Trophoblast cell (in vitro differentiated cells and primary cell): ENCODE data around the gene TCF25.
A peak's percentile ranks its signal among the peaks of the same experiment; 100 is the strongest.

ENCODE experiments used
- DNase-seq, 2 donors: peaks; one replicate each; pipeline ENCODE4 v3.0.0-alpha.2; 2016
- H2AFZ ChIP-seq: 2 replicates; pipeline ENCODE4 v1.6.1; 2013; ENCODE audit warnings: low read length, moderate library complexity, mild to moderate bottlenecking; ENCODE audit not compliant: insufficient read depth, poor library complexity
- H2AK5ac ChIP-seq: 2 replicates; pipeline ENCODE4 v1.6.1; 2013; ENCODE audit warnings: mild to moderate bottlenecking, low read length
- H2BK120ac ChIP-seq: 2 replicates; pipeline ENCODE4 v1.6.1; 2013; ENCODE audit warnings: low read length, mild to moderate bottlenecking, moderate library complexity; ENCODE audit not compliant: insufficient read depth, poor library complexity
- H2BK12ac ChIP-seq: 2 replicates; pipeline ENCODE4 v1.6.1; 2013; ENCODE audit warnings: mild to moderate bottlenecking, low read length, moderate library complexity
- H2BK5ac ChIP-seq: 2 replicates; pipeline ENCODE4 v1.6.1; 2013; ENCODE audit warnings: low read length, low read depth, moderate library complexity, mild to moderate bottlenecking; ENCODE audit not compliant: poor library complexity
- H3K14ac ChIP-seq: 2 replicates; pipeline ENCODE4 v1.6.1; 2013; ENCODE audit warnings: mild to moderate bottlenecking, low read length
- H3K18ac ChIP-seq: 2 replicates; pipeline ENCODE4 v1.6.1; 2013; ENCODE audit warnings: mild to moderate bottlenecking, low read length
- H3K23ac ChIP-seq: 2 replicates; pipeline ENCODE4 v1.6.1; 2013; ENCODE audit warnings: low read length
- H3K27ac ChIP-seq: 2 replicates; pipeline ENCODE4 v1.5.1; 2013; ENCODE audit warnings: low read depth, mild to moderate bottlenecking, inconsistent platforms, low read length, moderate library complexity
- H3K27me3 ChIP-seq: 2 replicates; pipeline ENCODE4 v1.6.1; 2013; ENCODE audit warnings: inconsistent platforms, mild to moderate bottlenecking, low read length, moderate library complexity; ENCODE audit not compliant: insufficient read depth
- H3K36me3 ChIP-seq, 2 experiments: 1 replicate in 1 of 2; 2 replicates in 1 of 2; pipeline ENCODE4 v1.6.1; 2013; ENCODE audit warnings: low read length in 2 of 2, mild to moderate bottlenecking in 2 of 2, moderate library complexity in 1 of 2; ENCODE audit not compliant: insufficient read depth in 2 of 2, control insufficient read depth in 1 of 2
- H3K4ac ChIP-seq: 2 replicates; pipeline ENCODE4 v1.6.1; 2013; ENCODE audit warnings: low read depth, mild to moderate bottlenecking, low read length, moderate library complexity
- H3K4me1 ChIP-seq, 2 experiments: 1 replicate in 1 of 2; 2 replicates in 1 of 2; pipeline ENCODE4 v1.6.1; 2013; ENCODE audit warnings: low read length in 2 of 2, mild to moderate bottlenecking in 2 of 2, moderate library complexity in 1 of 2; ENCODE audit not compliant: insufficient read depth in 2 of 2, control insufficient read depth in 1 of 2
- H3K4me2 ChIP-seq: 2 replicates; pipeline ENCODE4 v1.6.1; 2013; ENCODE audit warnings: inconsistent platforms, mild to moderate bottlenecking, low read length, moderate library complexity
- H3K4me3 ChIP-seq: 2 replicates; pipeline ENCODE4 v1.5.1; 2013; ENCODE audit warnings: mild to moderate bottlenecking, low read depth, low read length, inconsistent platforms
- H3K79me1 ChIP-seq: one replicate; pipeline ENCODE4 v1.6.1; 2013; ENCODE audit warnings: low read length
- H3K79me2 ChIP-seq: 2 replicates; pipeline ENCODE4 v1.6.1; 2013; ENCODE audit warnings: low read length, mild to moderate bottlenecking; ENCODE audit not compliant: control insufficient read depth, insufficient read depth, poor library complexity
- H3K9ac ChIP-seq: 2 replicates; pipeline ENCODE4 v1.6.1; 2013; ENCODE audit warnings: mild to moderate bottlenecking, low read length
- H3K9me3 ChIP-seq: 2 replicates; pipeline ENCODE4 v1.6.1; 2013; ENCODE audit warnings: low read depth, mild to moderate bottlenecking, control low read depth, inconsistent platforms, low read length; ENCODE audit not compliant: insufficient read depth
- H4K12ac ChIP-seq: 2 replicates; pipeline ENCODE4 v1.6.1; 2013; ENCODE audit warnings: low read depth, mild to moderate bottlenecking, low read length, moderate library complexity
- H4K8ac ChIP-seq: 2 replicates; pipeline ENCODE4 v1.6.1; 2013; ENCODE audit warnings: low read depth, mild to moderate bottlenecking, low read length, moderate library complexity
- H4K91ac ChIP-seq: one replicate; pipeline ENCODE4 v1.6.1; 2013; ENCODE audit warnings: low read depth, mild to moderate bottlenecking, low read length, moderate library complexity
- WGBS: extraction: QIAGEN DNeasy Blood & Tissue Kit; methylation state at CpG from one replicate; pipeline ENCODE4 v1.1.7; 2013; ENCODE audit warnings: missing lambda C conversion rate; ENCODE audit not compliant: insufficient read length, insufficient coverage; ENCODE audit errors: extremely low coverage; 5-methylcytosine and 5-hydroxymethylcytosine counted together

TCF25 gene

GRCh38 chr16:89828199-89828869 is 45.1 kb upstream of the TCF25 start, which contains the start of gene SPIRE2:
Gene SPIRE2, plus strand, starts transcription at chr16:89828475. Its CDS starts 76 bp downstream, at chr16:89828551.
- no CpG with 5 or more reads among the region's 98 CpGs for WGBS

GRCh38 chr16:89828870-89829629 is 44.3 kb upstream of the TCF25 start:
- H3K4ac ChIP-seq, result peak overlapping the region; percentile 50
- H2AK5ac ChIP-seq, result no peak overlapping the region
- H3K79me1 ChIP-seq, result peaks cover 6% of the 10 kb centered on the region
- H3K79me2 ChIP-seq, result peaks cover 5% of the 10 kb centered on the region
- no peaks in the 10 kb centered on the region for H3K27me3 ChIP-seq
- peak overlapping the region; percentile 89 for H3K4me2 ChIP-seq
- no peak overlapping the region for H4K8ac ChIP-seq
- peak overlapping the region; percentile 60 for H3K27ac ChIP-seq
- no peak overlapping the region for H3K23ac ChIP-seq
- H4K91ac ChIP-seq, result peak overlapping the region; percentile 81
- H3K4me3 ChIP-seq, result peak overlapping the region; percentile 74
- peak overlapping the region; percentile 51 for H3K9ac ChIP-seq
- peak overlapping the region; percentile 11 for H4K12ac ChIP-seq
- H2AFZ ChIP-seq, result peak overlapping the region; percentile 15
- peak overlapping the region; percentile 7 for H3K18ac ChIP-seq
- no peak overlapping the region for H2BK5ac ChIP-seq
- DNase-seq, result no peak
- H2BK120ac ChIP-seq, result no peak overlapping the region
- H3K9me3 ChIP-seq, result peaks cover 6% of the 10 kb centered on the region
- no CpG with 5 or more reads among the region's 26 CpGs for WGBS
- peaks cover 8 to 13% of the 10 kb centered on the region in 2 experiments for H3K4me1 ChIP-seq
- no peak overlapping the region for H3K14ac ChIP-seq
- H2BK12ac ChIP-seq, result peak overlapping the region; percentile 16
- peaks cover 5 to 10% of the 10 kb centered on the region in 2 experiments for H3K36me3 ChIP-seq

More at GRCh38 chr16:89828199-89828869, 45.1 kb upstream of the TCF25 start, which contains the start of gene SPIRE2:
- peak; percentile 76 to 89 for DNase-seq
- H3K9me3 ChIP-seq, result peaks cover 2% of the 10 kb centered on the region
- H4K12ac ChIP-seq, result peak within 1 kb of the TSS; percentile 61
- no peaks in the 10 kb centered on the region for H3K27me3 ChIP-seq
- peak within 1 kb of the TSS; percentile 71 for H3K27ac ChIP-seq
- peak within 1 kb of the TSS; percentile 47 for H2BK5ac ChIP-seq
- peak within 1 kb of the TSS; percentile 91 for H3K4me2 ChIP-seq
- H3K79me2 ChIP-seq, result peaks cover 5% of the 10 kb centered on the region
- no peak within 1 kb of the TSS for H3K4ac ChIP-seq
- H4K91ac ChIP-seq, result peak within 1 kb of the TSS; percentile 83
- peak within 1 kb of the TSS; percentile 62 for H3K14ac ChIP-seq
- H2AFZ ChIP-seq, result peak within 1 kb of the TSS; percentile 60
- H3K9ac ChIP-seq, result peak within 1 kb of the TSS; percentile 74
- H2BK12ac ChIP-seq, result no peak within 1 kb of the TSS
- peak within 1 kb of the TSS; percentile 83 for H3K18ac ChIP-seq
- H3K23ac ChIP-seq, result no peak within 1 kb of the TSS
- peak within 1 kb of the TSS; percentile 46 for H2BK120ac ChIP-seq
- peaks cover 6% of the 10 kb centered on the region for H3K79me1 ChIP-seq
- peaks cover 5 to 7% of the 10 kb centered on the region in 2 experiments for H3K36me3 ChIP-seq
- peak within 1 kb of the TSS; percentile 74 for H3K4me3 ChIP-seq
- H4K8ac ChIP-seq, result peak within 1 kb of the TSS; percentile 62
- H3K4me1 ChIP-seq, result peaks cover 8 to 13% of the 10 kb centered on the region in 2 experiments
- no peak within 1 kb of the TSS for H2AK5ac ChIP-seq

GRCh38 chr16:89829630-89830437 is 43.6 kb upstream of the TCF25 start:
- H4K91ac ChIP-seq, result peak overlapping the region; percentile 15
- WGBS, result no CpG with 5 or more reads among the region's 17 CpGs
- no peak overlapping the region for H3K27ac ChIP-seq

GRCh38 chr16:89831810-89832328 is 41.5 kb upstream of the TCF25 start:
- H3K4me3 ChIP-seq, result no peak overlapping the region
- no CpG with 5 or more reads among the region's 25 CpGs for WGBS
- H2BK5ac ChIP-seq, result no peak overlapping the region

More at GRCh38 chr16:89829630-89830437, 43.6 kb upstream of the TCF25 start:
- Histone ChIP-seq H4K12ac (no peak overlapping the region), H3K9me3 (peaks cover 5% of the 10 kb centered on the region), H3K4me3 (no peak overlapping the region), H2AK5ac (no peak overlapping the region), H3K79me2 (peaks cover 5% of the 10 kb centered on the region), H2BK120ac (no peak overlapping the region), H3K4me2 (peak overlapping the region; percentile 89), H3K4ac (peak overlapping the region; percentile 50), H3K79me1 (peaks cover 5% of the 10 kb centered on the region), H2BK12ac (peak overlapping the region; percentile 16), H2AFZ (no peak overlapping the region), H4K8ac (no peak overlapping the region), H3K14ac (no peak overlapping the region), H3K36me3 (peaks cover 7 to 12% of the 10 kb centered on the region in 2 experiments), H3K27me3 (no peaks in the 10 kb centered on the region), H3K4me1 (peaks cover 8 to 13% of the 10 kb centered on the region in 2 experiments), H2BK5ac (no peak overlapping the region), H3K23ac (no peak overlapping the region), H3K9ac (no peak overlapping the region), H3K18ac (no peak overlapping the region)
- no peak for DNase-seq

More at GRCh38 chr16:89831810-89832328, 41.5 kb upstream of the TCF25 start:
- Histone ChIP-seq H2AK5ac (no peak overlapping the region), H3K4me1 (peaks cover 8 to 15% of the 10 kb centered on the region in 2 experiments), H4K8ac (no peak overlapping the region), H3K4ac (no peak overlapping the region), H2BK12ac (no peak overlapping the region), H3K18ac (no peak overlapping the region), H4K91ac (no peak overlapping the region), H3K27me3 (no peaks in the 10 kb centered on the region), H3K36me3 (peaks cover 11 to 17% of the 10 kb centered on the region in 2 experiments), H3K4me2 (no peak overlapping the region), H3K23ac (no peak overlapping the region), H2BK120ac (no peak overlapping the region), H4K12ac (no peak overlapping the region), H3K79me2 (peaks cover 5% of the 10 kb centered on the region), H3K9me3 (peaks cover 7% of the 10 kb centered on the region), H3K27ac (no peak overlapping the region), H3K79me1 (peaks cover 5% of the 10 kb centered on the region), H2AFZ (no peak overlapping the region), H3K14ac (no peak overlapping the region), H3K9ac (no peak overlapping the region)
- DNase-seq, result no peak
